Camera-type eye (tissue), 1 donor: ENCODE results near the gene RLIM. TPM values are rescaled to one million over a fixed set of nuclear protein-coding genes. Genes with fewer than 3 reads are reported as not detected.

Experiments used
- total RNA-seq: library from RNA; depleted of rRNA; stranded (reverse); fragments of >200 nt; gene quantifications from one replicate; pipeline ENCODE4 v1.2.3, GENCODE V29; 2014

The RLIM gene, protein sequence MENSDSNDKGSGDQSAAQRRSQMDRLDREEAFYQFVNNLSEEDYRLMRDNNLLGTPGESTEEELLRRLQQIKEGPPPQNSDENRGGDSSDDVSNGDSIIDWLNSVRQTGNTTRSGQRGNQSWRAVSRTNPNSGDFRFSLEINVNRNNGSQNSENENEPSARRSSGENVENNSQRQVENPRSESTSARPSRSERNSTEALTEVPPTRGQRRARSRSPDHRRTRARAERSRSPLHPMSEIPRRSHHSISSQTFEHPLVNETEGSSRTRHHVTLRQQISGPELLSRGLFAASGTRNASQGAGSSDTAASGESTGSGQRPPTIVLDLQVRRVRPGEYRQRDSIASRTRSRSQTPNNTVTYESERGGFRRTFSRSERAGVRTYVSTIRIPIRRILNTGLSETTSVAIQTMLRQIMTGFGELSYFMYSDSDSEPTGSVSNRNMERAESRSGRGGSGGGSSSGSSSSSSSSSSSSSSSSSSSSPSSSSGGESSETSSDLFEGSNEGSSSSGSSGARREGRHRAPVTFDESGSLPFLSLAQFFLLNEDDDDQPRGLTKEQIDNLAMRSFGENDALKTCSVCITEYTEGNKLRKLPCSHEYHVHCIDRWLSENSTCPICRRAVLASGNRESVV
- 82.5 TPM for total RNA-seq

DNA sequence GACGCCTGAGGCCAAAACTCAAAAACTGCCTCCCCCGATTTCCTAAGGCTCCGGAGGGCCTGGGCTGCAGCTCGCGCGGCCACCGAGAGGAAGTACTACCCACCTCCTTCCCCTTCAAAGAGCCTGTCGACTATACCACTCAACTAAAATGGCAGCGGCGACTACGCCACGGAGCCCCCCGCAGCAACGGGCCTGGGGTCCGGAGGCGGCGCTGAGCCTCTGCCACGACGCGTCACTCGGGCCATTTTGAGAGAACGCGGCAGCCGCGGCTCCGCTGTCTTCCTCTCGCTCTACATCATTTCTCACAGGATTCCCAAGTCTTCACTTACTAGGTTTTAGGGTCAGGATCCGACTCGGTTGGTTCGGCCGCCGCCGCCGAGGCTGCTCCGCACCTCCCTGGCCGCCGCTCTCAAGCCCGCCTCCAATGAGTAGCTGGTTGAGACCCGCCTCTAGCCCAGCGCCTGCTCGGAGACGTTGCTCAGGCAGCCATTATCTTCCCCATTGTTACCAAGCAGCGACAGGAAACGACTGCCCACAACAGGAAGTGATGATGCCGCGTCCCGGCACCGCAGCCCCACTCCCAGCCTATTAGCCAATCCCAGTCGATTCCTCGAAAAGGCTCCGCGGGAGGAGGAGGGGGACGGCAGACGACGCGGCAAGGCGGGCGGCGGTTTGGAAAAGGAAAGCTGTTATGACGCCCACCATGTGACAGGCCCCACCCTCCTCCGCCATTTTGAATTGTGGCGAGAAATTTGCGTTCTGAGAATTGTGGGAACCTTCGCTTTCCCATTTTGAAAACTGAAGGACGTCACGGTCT lies at the start of gene RLIM:
TSS of gene RLIM (minus strand) at position 532 of the 817 bp plus-strand sequence. CDS start 18,647 bp downstream, outside the sequence.

Other genes starting within 250 kb of the RLIM start
- gene SLC16A2, start 193.1 kb downstream of the RLIM start, total RNA-seq = 17.8 TPM